HCT116 (cell line): Measurements from ENCODE around the gene KLHL22.

Experiments
- CEBPB ChIP-seq: IDR thresholded peaks from 2 replicates; pipeline ENCODE4 v1.6.1; 2012; ENCODE audit warnings: low read depth
- CTCF ChIP-seq, 3 experiments: fragments of 200-600 bp in 1 of 3; sonication (generic) in 1 of 3; IDR thresholded peaks in 2 of 3; conservative IDR thresholded peaks in 1 of 3; 2 replicates each; pipeline ENCODE4 v1.5.1; 2012 to 2017; ENCODE audit warnings: low read depth in 2 of 3, low read length in 2 of 3, antibody characterized with exemption in 1 of 3, borderline replicate concordance in 1 of 3, control low read depth in 1 of 3, mild to moderate bottlenecking in 1 of 3, mixed read lengths in 1 of 3, mixed run types in 1 of 3, moderate library complexity in 1 of 3; ENCODE audit not compliant: insufficient read depth in 1 of 3
- EGR1 ChIP-seq: IDR thresholded peaks from 2 replicates; pipeline ENCODE4 v1.6.1; 2012; ENCODE audit warnings: low read depth
- EZH2 ChIP-seq: fragments of 200-600 bp; sonication (generic); IDR thresholded peaks from 2 replicates; pipeline ENCODE4 v1.6.1; 2017; ENCODE audit warnings: antibody characterized with exemption, mixed run types
- EZH2phosphoT487 ChIP-seq: fragments of 200-600 bp; IDR thresholded peaks from 2 replicates; pipeline ENCODE4 v1.6.1; 2018; ENCODE audit warnings: antibody characterized with exemption, borderline replicate concordance
- FOSL1 ChIP-seq: IDR thresholded peaks from 2 replicates; pipeline ENCODE4 v1.6.1; 2012; ENCODE audit warnings: low read depth
- POLR2A ChIP-seq: IDR thresholded peaks from 2 replicates; pipeline ENCODE4 v1.7.0; 2011; ENCODE audit warnings: borderline replicate concordance; ENCODE audit not compliant: insufficient read depth, insufficient read length; ENCODE audit errors: extremely low read depth
- POLR2AphosphoS5 ChIP-seq: IDR thresholded peaks from 2 replicates; pipeline ENCODE4 v1.6.1; 2011; ENCODE audit warnings: mild to moderate bottlenecking, low read depth, low read length, moderate library complexity
- RAD21 ChIP-seq: IDR thresholded peaks from 2 replicates; pipeline ENCODE4 v1.6.1; 2012; ENCODE audit warnings: low read depth, mild to moderate bottlenecking
- REST ChIP-seq: IDR thresholded peaks from 2 replicates; pipeline ENCODE4 v1.6.1; 2012; ENCODE audit warnings: low read depth
- SIN3A ChIP-seq: IDR thresholded peaks from 2 replicates; pipeline ENCODE4 v1.6.1; 2012; ENCODE audit warnings: low read depth
- SRF ChIP-seq: IDR thresholded peaks from 2 replicates; pipeline ENCODE4 v1.6.1; 2012; ENCODE audit warnings: low read depth

GRCh38 chr22:20430720-20431510 is 64.7 kb downstream of the KLHL22 start:
- TF ChIP-seq POLR2AphosphoS5 (no peak), RAD21 (no peak), POLR2A (no peak), CTCF (IDR thresholded peaks at IDR 0.05 in 2 of 3, conservative IDR thresholded peaks at IDR 0.05 in 1 of 3; ENCODE audit: borderline replicate concordance in 1 of 3, insufficient read depth in 1 of 3, low read depth in 2 of 3, low read length in 2 of 3) (peak; percentile 12 to 57 (median 44); a peak in 4 of 6 replicates), SIN3A (peak; percentile 51), EZH2phosphoT487 (no peak), REST (no peak), EGR1 (no peak), CEBPB (no peak), EZH2 (no peak), FOSL1 (no peak), SRF (no peak)
